ENCODE results near the gene RIN3.

- TF ChIP-seq TAF1 (conservative IDR thresholded peaks at IDR 0.05) (no peak), SP1 (IDR thresholded peaks at IDR 0.05) (no peak), MAX (IDR thresholded peaks at IDR 0.05) (no peak), CTCF (IDR thresholded peaks at IDR 0.05; ENCODE audit: low read depth, low read length, missing input control) (no peak), REST (IDR thresholded peaks at IDR 0.05) (no peak), HNF4G (IDR thresholded peaks at IDR 0.05) (no peak), YY1 (IDR thresholded peaks at IDR 0.05) (no peak), EGR1 (IDR thresholded peaks at IDR 0.05; ENCODE audit: low read depth in 2 of 2) (no peak), JUND (IDR thresholded peaks at IDR 0.05) (no peak), RAD21 (IDR thresholded peaks at IDR 0.05) (no peak), NR2F2 (IDR thresholded peaks at IDR 0.05) (no peak), ZBTB33 (IDR thresholded peaks at IDR 0.05) (no peak), ATF3 (IDR thresholded peaks at IDR 0.05) (no peak)
These were observed 116.8 kb downstream of the RIN3 start for GRCh38 chr14:92630367-92630766.

Measured in liver (tissue), 3 donors.